Activated T-helper 1 cell treated with anti-CD3 and anti-CD28 coated beads, Interleukin-12 subunit alpha, Interleukin-12 subunit beta, Interleukin-2, Interleukin-4 antibody, amounts not matched to agents 30 ng/mL and 10 ng/mL and 1 ng/mL, durations not matched to agents 14 hours and 24 hours and 36 hours (primary cell): ENCODE data around the gene ELOVL3. TPM values are rescaled to one million over a fixed set of nuclear protein-coding genes. Genes with fewer than 3 reads are reported as not detected.

ENCODE experiments used
- DNase-seq: peaks from one replicate; pipeline ENCODE4 v3.0.0; 2021; ENCODE audit warnings: low spot score
- H3K27ac Mint-ChIP-seq: one replicate; pipeline ENCODE4 v1.8.0; 2021; ENCODE audit warnings: mild to moderate bottlenecking, mixed read lengths
- H3K27me3 Mint-ChIP-seq: one replicate; pipeline ENCODE4 v1.8.0; 2022; ENCODE audit warnings: mild to moderate bottlenecking, moderate library complexity, mixed read lengths; ENCODE audit not compliant: insufficient read depth
- H3K36me3 Mint-ChIP-seq: one replicate; pipeline ENCODE4 v1.8.0; 2021; ENCODE audit warnings: low read depth, mixed read lengths
- H3K4me1 Mint-ChIP-seq: one replicate; pipeline ENCODE4 v1.8.0; 2021; ENCODE audit warnings: low read depth, mixed read lengths
- H3K4me3 Mint-ChIP-seq: one replicate; pipeline ENCODE4 v1.8.0; 2021; ENCODE audit warnings: mild to moderate bottlenecking, moderate library complexity, mixed read lengths
- H3K9me3 Mint-ChIP-seq: one replicate; pipeline ENCODE4 v1.8.0; 2021; ENCODE audit warnings: mixed read lengths
- intact Hi-C: fragments of 100-400 bp; cut with micrococcal nuclease; formaldehyde crosslinking; loops from one replicate; pipeline ENCODE4 v1.15.1; 2024
- total RNA-seq: library from RNA; stranded (reverse); gene quantifications from 2 replicates; pipeline ENCODE4 v1.2.3, GENCODE V29; 2022

Gene ELOVL3
- total RNA-seq, 1 donor from 2014 or later = 0.18 TPM

DNA sequence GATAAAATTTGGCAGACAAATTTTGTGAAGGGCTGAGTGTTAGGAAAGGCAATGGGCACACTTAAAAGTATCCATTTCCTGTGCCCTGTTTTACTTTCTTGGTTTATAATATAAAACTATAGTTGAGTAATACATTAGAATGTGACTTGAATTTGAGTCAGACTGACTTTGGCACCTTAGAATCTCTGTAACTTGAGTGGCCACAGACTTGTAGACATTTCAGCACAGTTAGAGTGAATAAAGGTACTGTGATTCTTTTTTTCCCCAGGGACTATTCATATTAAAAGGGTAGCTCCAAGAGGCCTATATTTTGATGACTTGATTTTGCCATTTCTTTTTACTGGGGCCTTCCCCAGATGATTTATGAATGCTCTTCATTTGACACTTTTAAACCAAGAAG is 41.6 kb downstream of the ELOVL3 start:
- Mint-ChIP-seq H3K9me3 (no peaks in the 10 kb centered on the region), H3K27me3 (no peaks in the 10 kb centered on the region), H3K36me3 (peaks cover 15% of the 10 kb centered on the region), H3K4me1 (peaks cover 35% of the 10 kb centered on the region), H3K4me3 (no peak overlapping the region), H3K27ac (peak overlapping the region; percentile 71)
- DNase-seq = no peak
- intact Hi-C loops = loop anchor here (2.0 kb wide), 1 partner anchor 15 kb away; no protein-coding TSS in a partner anchor

DNA sequence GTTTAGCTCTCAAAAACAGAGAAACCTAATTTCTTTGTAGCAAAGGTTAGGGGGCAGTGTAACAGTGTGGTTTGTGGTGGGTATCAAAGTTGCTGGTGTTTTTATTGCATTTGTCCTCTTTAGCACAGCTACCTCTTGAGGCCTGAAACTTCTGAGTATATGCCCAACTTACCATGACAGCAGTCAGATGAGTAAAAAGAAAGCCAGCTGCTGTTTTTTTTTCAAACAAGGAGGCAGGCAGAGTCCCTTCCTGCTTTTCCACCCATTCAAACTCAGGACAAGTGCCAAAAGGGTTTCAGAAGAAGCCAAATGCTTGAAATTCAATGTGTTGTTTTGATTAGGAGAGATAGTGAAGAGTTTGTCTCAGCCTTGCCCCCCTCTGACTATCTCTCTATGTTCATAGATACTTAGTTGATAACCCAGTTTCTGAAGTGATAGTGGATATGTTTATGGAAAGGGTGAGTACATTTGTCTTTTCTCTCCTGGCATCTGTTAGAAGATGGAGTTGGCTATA is 42.3 kb downstream of the ELOVL3 start:
- Mint-ChIP-seq H3K27ac (peak overlapping the region; percentile 71), H3K36me3 (peaks cover 11% of the 10 kb centered on the region), H3K27me3 (no peaks in the 10 kb centered on the region), H3K4me1 (peaks cover 32% of the 10 kb centered on the region), H3K4me3 (no peak overlapping the region), H3K9me3 (no peaks in the 10 kb centered on the region)
- intact Hi-C loops = loop anchor here (2.0 kb wide), 1 partner anchor 14 kb away; no protein-coding TSS in a partner anchor
- DNase-seq = no peak

DNA sequence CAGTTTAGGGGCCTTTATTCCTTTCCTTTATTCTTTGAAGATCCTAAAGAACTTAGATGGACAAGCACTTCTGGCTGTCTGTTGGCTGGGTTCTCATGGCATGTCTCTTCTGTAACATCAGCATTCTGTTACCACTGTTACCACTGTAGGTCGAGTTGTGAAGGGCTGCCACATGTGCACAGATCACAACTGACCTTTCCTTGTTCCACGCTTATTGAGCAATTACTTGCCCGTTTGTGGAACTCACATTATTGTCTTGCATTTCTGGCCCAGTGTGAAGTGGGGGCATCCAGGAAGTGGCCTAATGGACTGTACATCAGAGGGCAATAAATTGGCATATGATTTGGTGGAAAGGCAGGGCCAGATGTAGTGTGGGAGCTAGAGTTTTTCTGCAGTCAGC is 42.9 kb downstream of the ELOVL3 start:
- Mint-ChIP-seq H3K9me3 (no peaks in the 10 kb centered on the region), H3K27me3 (no peaks in the 10 kb centered on the region), H3K27ac (peak overlapping the region; percentile 71), H3K4me3 (no peak overlapping the region), H3K36me3 (peaks cover 11% of the 10 kb centered on the region), H3K4me1 (peaks cover 33% of the 10 kb centered on the region)
- intact Hi-C loops = loop anchor here (2.0 kb wide), 1 partner anchor 14 kb away; no protein-coding TSS in a partner anchor
- no peak for DNase-seq

- DNase-seq = no peak
- Mint-ChIP-seq H3K4me3 (no peak overlapping the region), H3K36me3 (peaks cover 8% of the 10 kb centered on the region), H3K27ac (no peak overlapping the region), H3K4me1 (peaks cover 17% of the 10 kb centered on the region), H3K27me3 (no peaks in the 10 kb centered on the region), H3K9me3 (no peaks in the 10 kb centered on the region)
- intact Hi-C loops = no loop called here
Observed at GRCh38 chr10:102274062-102274461, 48.0 kb downstream of the ELOVL3 start.

DNA sequence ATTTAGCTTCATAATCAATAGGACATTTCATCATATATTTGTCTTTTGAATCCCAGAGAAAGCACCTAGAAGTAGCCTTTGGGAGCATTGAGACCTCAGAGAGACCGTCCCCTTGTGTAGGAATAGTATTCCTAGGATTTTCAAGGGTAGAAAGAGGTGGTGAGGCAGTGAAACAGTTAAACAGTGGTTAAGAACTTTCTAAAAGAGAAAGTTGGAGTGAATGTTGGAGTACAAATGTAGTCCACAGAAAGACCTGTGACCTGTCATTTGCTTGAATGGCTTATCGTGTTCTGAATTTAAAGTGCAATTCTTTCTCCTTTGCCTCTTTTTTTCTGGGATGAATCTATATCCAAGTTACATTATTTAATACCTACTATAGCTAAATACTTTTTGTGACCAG is 49.2 kb downstream of the ELOVL3 start:
- H3K27me3 Mint-ChIP-seq = no peaks in the 10 kb centered on the region
- H3K36me3 Mint-ChIP-seq = peaks cover 5% of the 10 kb centered on the region
- no peak overlapping the region for H3K4me3 Mint-ChIP-seq
- DNase-seq = no peak
- no peak overlapping the region for H3K27ac Mint-ChIP-seq
- H3K9me3 Mint-ChIP-seq = no peaks in the 10 kb centered on the region
- peaks cover 24% of the 10 kb centered on the region for H3K4me1 Mint-ChIP-seq
- intact Hi-C loops = no loop called here

DNA sequence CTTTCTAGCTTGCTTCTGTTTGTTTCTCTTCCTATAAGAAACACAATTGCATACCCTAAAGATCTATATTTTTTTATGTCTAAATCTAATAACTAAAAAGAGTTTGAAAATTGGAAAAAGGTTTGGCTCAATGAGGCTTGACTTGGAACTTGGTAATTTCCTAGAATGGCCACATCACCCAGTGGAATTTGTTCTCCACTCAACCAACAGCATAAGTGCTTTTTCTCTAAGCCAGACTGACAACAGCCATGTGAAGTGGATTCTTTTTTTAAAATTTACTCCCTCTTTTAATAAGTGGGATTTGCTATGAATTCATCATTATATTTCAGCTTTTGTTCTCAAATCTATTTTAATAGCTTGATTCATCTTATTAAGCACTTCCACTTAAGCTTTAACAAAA is 53.0 kb downstream of the ELOVL3 start:
- H3K27ac Mint-ChIP-seq = no peak overlapping the region
- no peaks in the 10 kb centered on the region for H3K27me3 Mint-ChIP-seq
- DNase-seq = no peak
- intact Hi-C loops = no loop called here
- peaks cover 5% of the 10 kb centered on the region for H3K36me3 Mint-ChIP-seq
- H3K4me1 Mint-ChIP-seq = peaks cover 46% of the 10 kb centered on the region
- no peak overlapping the region for H3K4me3 Mint-ChIP-seq
- H3K9me3 Mint-ChIP-seq = no peaks in the 10 kb centered on the region

Other genes starting within 250 kb of the ELOVL3 start
- 21.5 and 24.8 TPM in 2 replicates for gene ARMH3, start 170.1 kb upstream of the ELOVL3 start, total RNA-seq
- gene HPS6, start 160.9 kb upstream of the ELOVL3 start, total RNA-seq = 24.5 and 26.8 TPM in 2 replicates
- gene LDB1, start 105.9 kb upstream of the ELOVL3 start, total RNA-seq = 78.6 and 87.1 TPM in 2 replicates
- 112 and 115 TPM in 2 replicates for gene PPRC1, start 93.3 kb upstream of the ELOVL3 start, total RNA-seq
- 260 and 271 TPM in 2 replicates for gene NOLC1, start 73.9 kb upstream of the ELOVL3 start, total RNA-seq
- 0.17 and 0.44 TPM in 2 replicates for gene PITX3, start 15.2 kb downstream of the ELOVL3 start, total RNA-seq
- 46.7 TPM in 2 replicates for gene GBF1, start 19.2 kb downstream of the ELOVL3 start, total RNA-seq
- gene NFKB2, start 169.4 kb downstream of the ELOVL3 start, total RNA-seq = 307 and 322 TPM in 2 replicates
- gene PSD, start 192.5 kb downstream of the ELOVL3 start, total RNA-seq = 9.9 and 10.6 TPM in 2 replicates
- 14.5 and 18.5 TPM in 2 replicates for gene FBXL15, start 194.5 kb downstream of the ELOVL3 start, total RNA-seq
- 59.0 and 59.4 TPM in 2 replicates for gene CUEDC2, start 206.3 kb downstream of the ELOVL3 start, total RNA-seq
- gene C10orf95, start 225.2 kb downstream of the ELOVL3 start, total RNA-seq = 0.29 and 0.37 TPM in 2 replicates